Measurements from ENCODE around the gene ID3.

The ID3 gene

GRCh38 chr1:23559136-23559984 is at the start of gene ID3:
Gene ID3, minus strand, starts transcription at chr1:23559501. Its CDS starts 75 bp downstream, at chr1:23559426.
- TF ChIP-seq CTCF (IDR thresholded peaks at IDR 0.05; ENCODE audit: low read depth, low read length): no peak
- Histone ChIP-seq H3K4me3 (ENCODE audit: low read depth, low read length) (peak within 1 kb of the TSS; percentile 89), H3K36me3 (peaks cover 31% of the 10 kb centered on the region), H3K27me3 (ENCODE audit: insufficient read depth, low read depth, severe bottlenecking) (no peaks in the 10 kb centered on the region), H3K27ac (peak within 1 kb of the TSS; percentile 96), H3K9me3 (ENCODE audit: severe bottlenecking) (no peaks in the 10 kb centered on the region)
- peak; percentile 96 for DNase-seq

GRCh38 chr1:23607944-23608343 is 48.6 kb upstream of the ID3 start:
- no peaks in the 10 kb centered on the region for H3K9me3 ChIP-seq (ENCODE audit: severe bottlenecking)
- H3K27ac ChIP-seq: no peak overlapping the region
- H3K27me3 ChIP-seq (ENCODE audit: insufficient read depth, low read depth, severe bottlenecking): no peaks in the 10 kb centered on the region
- H3K36me3 ChIP-seq: no peaks in the 10 kb centered on the region
- no peak for TF ChIP-seq CTCF (IDR thresholded peaks at IDR 0.05; ENCODE audit: low read depth, low read length)
- DNase-seq: no peak
- no peak overlapping the region for H3K4me3 ChIP-seq (ENCODE audit: low read depth, low read length)

GRCh38 chr1:23601968-23602876 is 42.9 kb upstream of the ID3 start:
- Histone ChIP-seq H3K27ac (no peak overlapping the region), H3K27me3 (ENCODE audit: insufficient read depth, low read depth, severe bottlenecking) (no peaks in the 10 kb centered on the region), H3K4me3 (ENCODE audit: low read depth, low read length) (no peak overlapping the region), H3K36me3 (no peaks in the 10 kb centered on the region), H3K9me3 (ENCODE audit: severe bottlenecking) (no peaks in the 10 kb centered on the region)
- TF ChIP-seq CTCF (IDR thresholded peaks at IDR 0.05; ENCODE audit: low read depth, low read length): no peak
- no peak for DNase-seq

- TF ChIP-seq CTCF (IDR thresholded peaks at IDR 0.05; ENCODE audit: low read depth, low read length): no peak
- Histone ChIP-seq H3K4me3 (ENCODE audit: low read depth, low read length) (no peak overlapping the region), H3K36me3 (no peaks in the 10 kb centered on the region), H3K9me3 (ENCODE audit: severe bottlenecking) (no peaks in the 10 kb centered on the region), H3K27me3 (ENCODE audit: insufficient read depth, low read depth, severe bottlenecking) (no peaks in the 10 kb centered on the region), H3K27ac (no peak overlapping the region)
- DNase-seq: no peak
Measured at GRCh38 chr1:23601135-23601967, 42.0 kb upstream of the ID3 start.

GRCh38 chr1:23600283-23600682 is 41.0 kb upstream of the ID3 start:
- Histone ChIP-seq H3K27me3 (ENCODE audit: insufficient read depth, low read depth, severe bottlenecking) (no peaks in the 10 kb centered on the region), H3K9me3 (ENCODE audit: severe bottlenecking) (no peaks in the 10 kb centered on the region), H3K36me3 (no peaks in the 10 kb centered on the region), H3K4me3 (ENCODE audit: low read depth, low read length) (no peak overlapping the region), H3K27ac (no peak overlapping the region)
- no peak for TF ChIP-seq CTCF (IDR thresholded peaks at IDR 0.05; ENCODE audit: low read depth, low read length)
- no peak for DNase-seq
